GM21526 (cell line): ENCODE measurements around the gene DHRS7C.

ENCODE experiments used
- ATAC-seq: cut with Tn5 transposase; IDR thresholded peaks from one replicate; pipeline ENCODE4 v1.9.1; 2021; ENCODE audit warnings: moderate library complexity; ENCODE audit not compliant: unreplicated experiment, low FRiP score

DHRS7C gene

GRCh38 chr17:9767432-9767991 lies 23.9 kb downstream of the DHRS7C start:
- ATAC-seq: no peak

DNA sequence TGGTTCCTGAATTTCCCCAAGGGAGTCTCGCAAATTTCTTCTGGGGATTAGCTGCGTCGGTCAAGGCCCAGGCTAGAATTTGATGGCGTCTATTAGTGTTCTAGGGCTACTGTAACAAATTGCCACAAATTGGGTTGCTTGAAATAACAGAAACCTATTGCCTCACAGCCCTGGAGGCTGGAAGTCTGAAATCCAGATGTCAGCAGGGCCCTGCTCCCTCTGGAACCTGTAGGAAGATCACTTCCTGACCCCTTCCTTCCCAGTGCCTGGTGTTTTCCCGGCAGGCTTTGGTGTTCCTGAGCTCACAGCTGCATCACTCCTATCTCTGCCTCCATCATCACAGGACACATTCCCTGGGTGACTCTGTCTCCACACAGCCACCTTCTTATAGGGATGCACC lies 24.4 kb downstream of the DHRS7C start:
- no peak for ATAC-seq

DNA sequence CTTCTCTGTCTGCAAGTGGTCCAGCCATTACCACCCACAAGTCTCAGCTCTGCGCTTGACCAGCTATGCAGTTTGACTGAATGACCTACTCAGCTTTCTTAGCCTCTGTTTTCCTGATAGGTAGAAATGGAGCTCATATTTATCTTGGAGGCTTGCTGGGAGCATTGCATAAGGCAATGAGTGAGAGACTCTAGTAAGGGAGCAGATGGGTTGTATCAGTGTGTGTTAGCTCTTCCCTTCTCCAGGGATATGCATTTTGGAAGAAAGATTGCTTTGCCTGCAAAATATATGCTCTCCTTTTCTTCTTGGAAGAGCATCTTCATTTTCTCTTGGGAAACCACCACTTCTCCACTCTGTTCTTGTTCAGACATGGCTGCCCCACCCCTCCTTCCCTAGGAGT lies 26.1 kb downstream of the DHRS7C start:
- ATAC-seq: no peak

DNA sequence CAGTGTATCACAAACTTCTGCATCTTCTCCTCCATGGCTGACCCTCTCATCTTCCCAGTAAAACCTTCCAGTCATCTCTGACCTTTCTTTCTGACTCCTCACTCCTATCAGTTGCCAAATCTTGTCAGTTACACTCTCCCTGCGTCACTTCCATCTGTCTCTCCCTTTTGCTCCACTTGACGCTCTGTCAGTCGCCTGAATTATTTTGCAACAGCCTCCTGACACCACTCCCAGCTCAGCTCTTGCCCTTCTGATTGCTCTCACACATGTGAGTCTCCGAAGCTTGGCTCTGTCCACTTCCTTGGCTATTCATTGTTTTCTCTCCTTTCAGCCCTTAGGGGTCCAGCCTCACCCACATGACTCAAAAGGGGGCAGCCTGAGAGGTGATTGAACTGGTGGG lies 27.7 kb downstream of the DHRS7C start:
- ATAC-seq: no peak

- no peak for ATAC-seq
Observed at GRCh38 chr17:9760266-9760665, 31.1 kb downstream of the DHRS7C start.

- no peak for ATAC-seq
Observed at GRCh38 chr17:9755083-9755482, 36.3 kb downstream of the DHRS7C start.

DNA sequence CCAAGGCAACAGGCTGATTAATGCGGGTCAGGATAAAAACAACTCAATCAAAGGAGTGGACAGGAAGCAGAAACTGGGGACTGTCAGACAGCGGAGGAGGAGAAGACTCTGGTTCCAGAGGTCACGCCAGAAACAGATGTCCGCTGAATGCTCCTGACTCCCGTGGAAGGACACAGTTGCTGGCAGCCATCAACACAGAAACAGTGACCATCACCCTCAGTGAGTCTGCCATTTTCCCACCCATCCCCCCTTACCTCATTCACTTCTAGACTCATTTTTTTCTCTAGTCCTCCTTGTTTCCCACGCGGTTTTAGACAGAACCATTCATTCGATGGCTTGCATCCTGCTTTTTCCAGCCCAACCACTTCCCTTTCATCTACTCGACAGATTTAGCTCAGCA lies 40.9 kb downstream of the DHRS7C start:
- ATAC-seq: no peak

GRCh38 chr17:9729735-9730420 lies 61.5 kb downstream of the DHRS7C start:
- ATAC-seq: no peak

DNA sequence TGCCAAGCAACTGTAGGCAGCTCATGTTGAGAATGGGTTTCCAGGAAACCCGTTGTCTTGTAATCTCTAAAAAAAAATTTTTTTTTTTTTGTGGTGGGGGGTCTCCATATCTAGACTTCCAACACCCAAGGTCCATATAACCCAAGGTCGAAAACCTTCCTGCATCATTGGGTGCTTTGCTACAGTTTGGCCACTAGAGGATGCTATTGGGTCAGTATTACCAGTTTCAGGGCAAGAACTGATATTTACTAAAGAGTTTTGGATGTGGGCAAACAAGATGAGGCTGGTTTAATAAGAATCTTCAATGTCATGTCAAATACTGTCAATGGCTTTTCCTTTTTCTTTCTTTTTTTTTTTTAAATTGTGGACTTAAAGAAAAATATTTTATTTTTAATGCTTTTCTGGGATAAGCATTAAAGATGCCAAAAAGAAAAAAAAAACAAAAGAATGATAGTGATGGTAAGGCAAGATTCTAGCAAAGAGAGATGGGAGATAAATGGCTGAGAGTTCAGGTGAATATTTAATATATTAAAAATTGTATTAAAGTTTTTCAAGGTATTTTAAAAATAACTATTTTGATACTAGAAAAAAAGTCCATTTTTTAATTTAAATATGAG lies 62.2 kb downstream of the DHRS7C start:
- ATAC-seq: no peak

- ATAC-seq: no peak
Observed at GRCh38 chr17:9728564-9728963, 62.8 kb downstream of the DHRS7C start.

DNA sequence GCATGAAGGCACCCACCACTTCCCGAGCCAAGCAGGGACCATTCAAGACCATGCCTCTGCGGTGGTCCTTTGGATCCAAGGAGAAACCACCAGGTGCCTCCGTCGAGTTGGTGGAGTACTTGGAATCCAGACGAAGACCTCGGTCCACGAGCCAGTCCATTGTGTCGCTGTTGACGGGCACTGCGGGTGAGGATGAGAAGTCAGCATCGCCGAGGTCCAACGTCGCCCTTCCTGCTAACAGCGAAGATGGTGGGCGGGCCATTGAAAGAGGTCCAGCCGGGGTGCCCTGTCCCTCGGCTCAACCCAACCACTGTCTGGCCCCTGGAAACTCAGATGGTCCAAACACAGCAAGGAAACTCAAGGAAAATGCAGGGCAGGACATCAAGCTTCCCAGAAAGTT lies 63.4 kb downstream of the DHRS7C start:
- ATAC-seq: no peak

DNA sequence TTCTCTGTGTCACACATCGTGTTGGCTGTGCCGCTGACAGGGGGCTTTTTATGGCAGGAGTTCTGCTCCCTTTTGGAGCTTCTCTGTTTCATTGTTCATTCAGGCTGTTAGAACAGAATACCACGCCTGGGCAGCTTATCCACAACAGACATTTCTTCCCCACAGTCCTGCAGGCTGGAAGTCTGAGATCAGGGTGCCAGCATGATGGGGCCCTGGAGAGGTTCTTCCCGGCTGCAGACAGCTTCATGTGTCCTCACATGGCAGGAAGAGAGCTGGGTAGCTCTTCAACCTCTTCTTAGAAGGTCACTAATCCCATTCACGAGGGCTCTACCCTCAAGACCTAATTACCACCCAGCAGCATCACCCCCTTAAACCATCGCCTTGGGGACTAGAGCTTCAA lies 65.1 kb downstream of the DHRS7C start:
- no peak for ATAC-seq

GRCh38 chr17:9725575-9725974 lies 65.8 kb downstream of the DHRS7C start:
- ATAC-seq: no peak
